Chondrocyte (in vitro differentiated cells): ENCODE results near the gene CRB2. TPM values are rescaled to one million over a fixed set of nuclear protein-coding genes. Genes with fewer than 3 reads are reported as not detected.
A peak's percentile ranks its signal among the peaks of the same experiment; 100 is the strongest.

Source experiments
- DNase-seq: peaks from one replicate; pipeline ENCODE4 v3.0.0; 2021; ENCODE audit warnings: mixed read lengths, low spot score
- H3K27ac Mint-ChIP-seq: one replicate; pipeline ENCODE4 v1.8.0; 2021; ENCODE audit warnings: mild to moderate bottlenecking, moderate library complexity, mixed read lengths; ENCODE audit not compliant: unreplicated experiment
- H3K27me3 Mint-ChIP-seq: 2 replicates; pipeline ENCODE4 v1.8.0; 2021; ENCODE audit warnings: low read depth, mixed read lengths
- H3K36me3 Mint-ChIP-seq: 2 replicates; pipeline ENCODE4 v1.8.0; 2021; ENCODE audit warnings: low read depth, mixed read lengths
- H3K4me1 Mint-ChIP-seq: 2 replicates; pipeline ENCODE4 v1.8.0; 2021; ENCODE audit warnings: low read depth, mild to moderate bottlenecking, mixed read lengths
- H3K4me3 Mint-ChIP-seq: one replicate; pipeline ENCODE4 v1.8.0; 2021; ENCODE audit warnings: mild to moderate bottlenecking, moderate library complexity, mixed read lengths; ENCODE audit not compliant: unreplicated experiment
- H3K9me3 Mint-ChIP-seq: 2 replicates; pipeline ENCODE4 v1.8.0; 2021; ENCODE audit warnings: low read depth, mixed read lengths
- total RNA-seq: library from RNA; stranded (reverse); gene quantifications from 3 replicates; pipeline ENCODE4 v1.2.1, GENCODE V29; 2021
- TF ChIP-seq, protein P1 (sequence below): fragments of 200-600 bp; sonication (generic); IDR thresholded peaks from 2 replicates; pipeline ENCODE4 v1.5.0; 2021; ENCODE audit warnings: antibody characterized with exemption, mild to moderate bottlenecking, moderate library complexity

CRB2 gene
- total RNA-seq, 1 donor from 2014 or later: 0.07 TPM

DNA sequence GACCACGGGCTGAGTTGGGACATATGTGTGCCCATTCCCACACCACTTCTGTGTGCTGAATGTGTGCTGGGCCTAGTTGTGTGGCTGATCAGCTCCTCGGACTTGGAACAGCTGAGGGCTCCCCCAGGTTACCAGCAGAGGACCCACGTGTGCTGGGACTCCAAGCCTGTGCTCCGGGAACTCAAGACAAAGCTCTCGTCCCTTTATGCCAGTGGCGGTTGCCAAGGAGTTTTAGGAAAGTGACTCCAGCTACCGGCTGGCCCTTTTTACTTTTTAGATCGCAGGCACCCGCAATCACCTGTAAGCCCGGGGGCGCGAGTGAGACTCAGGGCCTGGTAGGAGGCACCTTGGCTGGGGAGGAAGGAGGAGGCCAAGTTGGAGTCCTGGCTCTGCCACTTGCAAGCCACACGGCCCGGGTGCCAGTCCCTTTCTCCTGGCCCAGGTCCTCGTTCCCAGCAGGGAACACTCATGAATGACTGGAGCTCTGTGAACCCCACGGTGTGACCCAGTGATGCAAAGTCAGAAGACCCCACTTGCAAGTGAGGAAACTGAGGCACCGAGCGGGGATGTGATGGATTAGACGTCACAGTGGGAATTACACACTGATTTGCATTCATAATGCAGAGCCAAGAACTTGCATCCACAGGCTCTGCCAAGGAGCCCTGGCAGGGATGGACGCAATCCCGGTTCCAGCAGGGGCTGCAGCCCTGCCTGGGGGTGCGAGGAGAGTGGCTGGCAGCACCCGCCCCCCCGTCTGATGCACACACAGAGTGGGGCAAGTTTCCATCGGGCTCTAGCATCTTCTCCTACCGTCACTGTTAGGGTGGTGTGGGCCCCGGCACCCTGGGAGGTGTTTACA lies 26.9 kb downstream of the CRB2 start:
- no peak overlapping the region for H3K27ac Mint-ChIP-seq
- H3K9me3 Mint-ChIP-seq: no peaks in the 10 kb centered on the region
- no peak for DNase-seq
- H3K4me1 Mint-ChIP-seq: no peaks in the 10 kb centered on the region
- H3K36me3 Mint-ChIP-seq: no peaks in the 10 kb centered on the region
- no peak overlapping the region for H3K4me3 Mint-ChIP-seq
- TF ChIP-seq, protein P1, sequence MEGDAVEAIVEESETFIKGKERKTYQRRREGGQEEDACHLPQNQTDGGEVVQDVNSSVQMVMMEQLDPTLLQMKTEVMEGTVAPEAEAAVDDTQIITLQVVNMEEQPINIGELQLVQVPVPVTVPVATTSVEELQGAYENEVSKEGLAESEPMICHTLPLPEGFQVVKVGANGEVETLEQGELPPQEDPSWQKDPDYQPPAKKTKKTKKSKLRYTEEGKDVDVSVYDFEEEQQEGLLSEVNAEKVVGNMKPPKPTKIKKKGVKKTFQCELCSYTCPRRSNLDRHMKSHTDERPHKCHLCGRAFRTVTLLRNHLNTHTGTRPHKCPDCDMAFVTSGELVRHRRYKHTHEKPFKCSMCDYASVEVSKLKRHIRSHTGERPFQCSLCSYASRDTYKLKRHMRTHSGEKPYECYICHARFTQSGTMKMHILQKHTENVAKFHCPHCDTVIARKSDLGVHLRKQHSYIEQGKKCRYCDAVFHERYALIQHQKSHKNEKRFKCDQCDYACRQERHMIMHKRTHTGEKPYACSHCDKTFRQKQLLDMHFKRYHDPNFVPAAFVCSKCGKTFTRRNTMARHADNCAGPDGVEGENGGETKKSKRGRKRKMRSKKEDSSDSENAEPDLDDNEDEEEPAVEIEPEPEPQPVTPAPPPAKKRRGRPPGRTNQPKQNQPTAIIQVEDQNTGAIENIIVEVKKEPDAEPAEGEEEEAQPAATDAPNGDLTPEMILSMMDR: no peak
- no peaks in the 10 kb centered on the region for H3K27me3 Mint-ChIP-seq

DNA sequence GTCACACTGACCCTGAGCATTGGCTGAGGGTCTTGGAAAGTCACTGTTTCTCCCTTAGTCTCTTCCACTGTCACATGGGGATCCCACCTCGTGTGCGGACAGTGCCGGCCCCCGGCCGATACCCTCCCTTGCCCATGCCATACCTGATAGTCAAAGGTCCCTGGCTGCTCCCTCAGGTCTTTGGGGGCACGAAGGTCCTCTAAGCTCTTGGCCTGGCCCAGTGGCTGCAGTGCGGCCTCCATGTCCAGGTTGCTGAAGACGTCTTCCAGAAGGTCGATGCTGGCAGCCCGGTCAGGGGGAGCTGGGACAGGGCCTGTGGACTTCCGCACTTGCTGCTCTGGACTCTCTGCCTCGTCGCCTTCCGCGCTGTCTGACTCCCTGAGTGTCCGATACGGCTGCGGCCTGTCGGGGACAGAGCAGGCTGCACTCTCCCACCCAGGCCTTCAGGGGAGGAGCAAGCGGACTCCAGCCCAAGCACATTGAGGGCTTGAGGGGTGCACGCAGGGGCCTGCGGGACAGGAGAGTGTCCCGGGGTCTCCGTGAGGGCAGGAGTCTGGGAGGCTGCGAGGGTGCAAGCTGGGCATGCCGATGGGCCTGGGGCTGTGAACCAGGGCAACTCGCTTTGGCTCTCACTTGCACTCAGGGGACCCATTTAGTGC lies 27.6 kb downstream of the CRB2 start:
- TF ChIP-seq, protein P1: no peak
- Mint-ChIP-seq H3K9me3 (no peaks in the 10 kb centered on the region), H3K4me1 (no peaks in the 10 kb centered on the region), H3K27ac (no peak overlapping the region), H3K4me3 (no peak overlapping the region), H3K27me3 (no peaks in the 10 kb centered on the region), H3K36me3 (no peaks in the 10 kb centered on the region)
- DNase-seq: peak; percentile 89

DNA sequence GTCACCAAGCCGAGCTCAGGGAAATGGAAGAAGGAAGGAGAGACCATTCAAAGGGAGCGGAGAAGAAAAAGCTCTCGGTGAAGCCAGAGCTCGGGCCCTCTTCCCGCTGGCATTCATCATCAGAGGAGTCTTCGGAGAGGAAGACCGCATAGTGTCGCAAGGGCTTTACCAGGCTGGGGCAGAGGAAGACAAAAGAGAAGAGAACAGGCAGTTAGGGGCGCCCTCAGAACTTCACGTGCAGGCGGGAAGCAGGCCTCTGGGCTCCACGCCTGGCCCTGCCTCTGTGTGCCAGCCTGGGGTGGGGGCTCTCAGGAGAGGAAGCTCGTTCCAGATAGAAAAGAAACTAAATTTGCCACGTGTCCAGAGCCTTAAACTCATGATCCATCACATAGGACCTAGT lies 31.7 kb downstream of the CRB2 start:
- H3K36me3 Mint-ChIP-seq: peaks cover 2% of the 10 kb centered on the region
- H3K27me3 Mint-ChIP-seq: no peaks in the 10 kb centered on the region
- no peak overlapping the region for H3K4me3 Mint-ChIP-seq
- H3K27ac Mint-ChIP-seq: no peak overlapping the region
- TF ChIP-seq, protein P1: no peak
- H3K9me3 Mint-ChIP-seq: peaks cover 2% of the 10 kb centered on the region
- no peak for DNase-seq
- H3K4me1 Mint-ChIP-seq: no peaks in the 10 kb centered on the region

DNA sequence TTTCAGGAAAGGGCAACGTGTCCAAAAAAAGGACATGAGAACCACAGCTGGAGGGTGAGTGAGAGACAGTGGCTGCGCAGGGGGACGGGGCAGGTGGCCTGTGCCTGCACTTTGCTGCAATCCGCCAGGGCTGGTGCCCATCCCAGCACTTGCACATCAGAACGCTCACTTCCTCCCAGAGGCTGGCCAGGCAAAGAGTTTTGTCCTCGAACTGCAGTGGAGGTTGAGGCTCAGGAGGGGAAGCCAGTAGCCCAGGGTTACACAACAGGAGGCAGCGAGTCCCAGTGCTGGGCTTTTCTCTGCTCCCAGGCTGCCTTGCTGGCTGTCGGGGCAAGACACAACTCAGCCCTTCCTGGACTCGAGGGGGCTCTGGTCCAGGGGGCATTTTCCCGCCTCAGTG lies 33.1 kb downstream of the CRB2 start:
- Mint-ChIP-seq H3K27ac (no peak overlapping the region), H3K27me3 (no peaks in the 10 kb centered on the region), H3K9me3 (peaks cover 6% of the 10 kb centered on the region), H3K36me3 (peaks cover 3% of the 10 kb centered on the region), H3K4me1 (no peaks in the 10 kb centered on the region), H3K4me3 (no peak overlapping the region)
- TF ChIP-seq, protein P1: no peak
- DNase-seq: no peak

DNA sequence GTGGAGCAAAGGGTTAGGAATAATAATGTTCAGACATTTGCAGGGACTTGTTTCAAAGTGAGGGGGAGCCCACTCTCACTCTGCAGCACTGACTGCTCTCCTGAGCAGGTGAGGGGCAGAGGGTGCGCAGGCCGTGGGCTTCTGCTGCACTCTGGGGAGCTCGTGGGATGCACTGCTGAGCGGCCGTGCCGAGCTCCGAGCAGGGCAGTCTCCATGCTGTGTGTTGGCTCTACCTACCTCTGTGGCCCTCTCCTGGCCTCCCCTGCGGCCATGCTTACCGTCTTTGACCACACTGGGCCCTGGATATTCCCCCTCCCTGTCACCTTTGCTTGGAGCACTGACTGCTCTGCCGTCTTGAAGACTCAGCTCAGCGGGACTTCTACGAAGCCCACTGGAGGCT lies 33.7 kb downstream of the CRB2 start:
- Mint-ChIP-seq H3K4me1 (peaks cover under 1% of the 10 kb centered on the region), H3K27ac (no peak overlapping the region), H3K4me3 (no peak overlapping the region), H3K27me3 (no peaks in the 10 kb centered on the region), H3K36me3 (peaks cover 3% of the 10 kb centered on the region), H3K9me3 (peaks cover 6% of the 10 kb centered on the region)
- TF ChIP-seq, protein P1: no peak
- DNase-seq: no peak
